Esophagus squamous epithelium (tissue), 5 donors: Measurements from ENCODE around the gene GALNTL6. TPM values are rescaled to one million over a fixed set of nuclear protein-coding genes. Genes with fewer than 3 reads are reported as not detected.
A peak's percentile ranks its signal among the peaks of the same experiment; 100 is the strongest.

Experiments
- DNase-seq: peaks from one replicate; lab custom pipeline; 2025; lab: John Stamatoyannopoulos, UW
- H3K27ac ChIP-seq, 4 donors: fragments of 200-600 bp; sonication (generic); one replicate each; pipeline ENCODE4 v1.5.1; 2016 to 2019; ENCODE audit warnings: mild to moderate bottlenecking in 1 of 4
- H3K27me3 ChIP-seq, 4 donors: fragments of 200-600 bp; sonication (generic); 1 replicate in 3 of 4; 2 replicates in 1 of 4; pipeline versions ENCODE4 v1.5.1 to v1.6.0; 2017 to 2021; ENCODE audit warnings: antibody characterized with exemption in 1 of 4
- H3K36me3 ChIP-seq, 3 donors: fragments of 200-600 bp; sonication (generic); one replicate each; pipeline ENCODE4 v1.5.1; 2016 to 2019
- H3K4me1 ChIP-seq, 3 donors: fragments of 200-600 bp; sonication (generic); one replicate each; pipeline ENCODE4 v1.5.1; 2017 to 2019
- H3K4me3 ChIP-seq, 4 donors: fragments of 200-600 bp; sonication (generic); 1 replicate in 3 of 4; 2 replicates in 1 of 4; pipeline ENCODE4 v1.5.1; 2016 to 2019; ENCODE audit warnings: mild to moderate bottlenecking in 2 of 4, moderate library complexity in 1 of 4
- H3K9me3 ChIP-seq, 3 donors: fragments of 200-600 bp; sonication (generic); one replicate each; pipeline ENCODE4 v1.5.1; 2016 to 2019
- CTCF ChIP-seq, 6 experiments: fragments of 450-650 bp in 4 of 6; fragments of 200-600 bp in 2 of 6; sonication (generic) in 2 of 6; IDR thresholded peaks; one replicate each; pipeline ENCODE4 v1.5.1; 2016 to 2019; ENCODE audit warnings: antibody characterized with exemption in 6 of 6, mild to moderate bottlenecking in 4 of 6, moderate library complexity in 4 of 6
- POLR2A ChIP-seq, 4 donors: fragments of 450-650 bp; IDR thresholded peaks; one replicate each; pipeline ENCODE4 v1.6.1; 2017; ENCODE audit warnings: antibody characterized with exemption in 4 of 4, mild to moderate bottlenecking in 4 of 4, moderate library complexity in 3 of 4
- WGBS, 2 donors: methylation state at CpG; one replicate each; pipeline ENCODE4 v1.1.5; 2018; 5-methylcytosine and 5-hydroxymethylcytosine counted together
- intact Hi-C: fragments of 100-400 bp; cut with DNase I; formaldehyde crosslinking; loops from one replicate; pipeline ENCODE4 v1.15.0; 2022
- total RNA-seq, 4 donors: library from RNA; depleted of rRNA; stranded (reverse); fragments of >200 nt; gene quantifications; one replicate each; pipeline ENCODE4 v1.1.0, GENCODE V29; 2016
- donor health status: DM: yes; HTN: yes; CAD: no.

GALNTL6 gene
- total RNA-seq, 4 donors from 2014 or later = 0.12 TPM; not detected in 3

DNA sequence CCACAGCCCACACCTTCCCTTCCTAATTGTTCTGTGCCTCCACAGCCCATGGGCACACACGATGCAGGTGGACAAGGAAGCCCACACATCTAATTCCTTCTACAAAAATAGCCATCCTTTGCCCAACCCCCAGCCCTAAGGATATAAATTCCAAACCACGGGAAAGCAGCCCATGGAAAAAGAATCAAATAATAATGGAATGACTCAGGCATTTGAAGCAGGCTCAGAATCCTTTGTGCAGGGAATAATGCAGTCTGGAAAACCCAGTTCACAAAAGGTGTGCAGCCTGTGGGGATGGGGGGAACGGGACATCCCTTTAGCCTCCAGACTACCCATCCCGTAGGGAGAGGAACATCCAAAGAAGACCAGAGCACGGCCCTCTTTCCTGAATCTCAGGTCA is 1013.1 kb downstream of the GALNTL6 start:
- no peak for DNase-seq

DNA sequence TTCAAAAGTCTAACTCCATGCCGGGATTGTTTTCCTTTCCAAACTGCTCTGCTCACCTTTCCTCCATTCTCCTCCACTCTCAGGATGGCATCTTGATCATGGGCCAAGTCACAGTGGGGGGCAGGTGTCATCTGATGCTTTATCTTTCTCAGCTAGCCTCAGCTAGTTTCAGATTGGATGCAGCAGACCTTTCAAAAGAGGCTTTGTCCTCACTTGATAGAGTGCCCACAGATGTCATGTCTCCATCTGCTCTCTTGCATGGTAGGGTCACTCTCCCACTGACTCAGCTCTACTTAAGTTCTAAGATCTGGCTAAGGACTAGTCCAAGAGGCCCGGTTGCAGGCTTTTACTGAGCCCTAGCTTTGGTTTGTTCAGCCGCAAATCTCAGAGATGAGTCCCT is 1013.7 kb downstream of the GALNTL6 start:
- WGBS, 2 donors = 83 to 94% methylated on average over 3 of the region's 3 CpGs
- intact Hi-C loops = no loop called here
- H3K9me3 ChIP-seq = no peaks in the 10 kb centered on the region
- H3K27me3 ChIP-seq = no peaks in the 10 kb centered on the region
- H3K36me3 ChIP-seq = no peaks in the 10 kb centered on the region
- H3K4me1 ChIP-seq = no peaks in the 10 kb centered on the region
- no peak for DNase-seq
- H3K27ac ChIP-seq = no peak overlapping the region
- TF ChIP-seq POLR2A (IDR thresholded peaks at IDR 0.05) (no peak), CTCF (IDR thresholded peaks at IDR 0.05) (no peak)
- H3K4me3 ChIP-seq = no peak overlapping the region

More for the DNA sequence above, 1013.1 kb downstream of the GALNTL6 start:
- Histone ChIP-seq H3K27ac (no peak overlapping the region), H3K36me3 (no peaks in the 10 kb centered on the region), H3K4me3 (no peak overlapping the region), H3K9me3 (no peaks in the 10 kb centered on the region), H3K27me3 (no peaks in the 10 kb centered on the region), H3K4me1 (no peaks in the 10 kb centered on the region)
- 40 to 52% methylated on average over 5 of the region's 5 CpGs for WGBS, 2 donors
- intact Hi-C loops = no loop called here
- TF ChIP-seq POLR2A (IDR thresholded peaks at IDR 0.05) = no peak
- no peak for TF ChIP-seq CTCF (IDR thresholded peaks at IDR 0.05)

DNA sequence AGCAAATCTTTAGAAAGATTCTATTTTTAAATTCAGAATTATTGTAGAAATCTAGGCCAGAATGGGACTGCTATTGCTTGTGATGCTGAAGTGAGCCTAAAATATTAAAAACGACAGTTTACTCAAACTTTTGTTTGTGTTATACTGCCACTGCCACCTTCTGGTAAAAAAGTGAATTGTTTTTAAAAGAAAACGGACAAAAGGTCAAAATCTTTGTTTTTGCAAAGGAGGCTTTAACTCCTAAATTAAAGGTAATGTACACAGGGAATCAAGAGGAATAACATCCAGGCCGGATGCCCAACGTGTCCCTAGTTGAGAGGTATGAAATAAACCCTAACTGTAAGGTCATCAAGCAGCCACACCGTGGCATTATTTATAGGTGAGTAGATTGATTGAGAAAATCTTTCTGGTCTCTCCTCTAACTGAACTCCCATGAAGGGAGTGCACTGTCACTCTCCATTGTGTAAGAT is 1017.1 kb downstream of the GALNTL6 start:
- peaks cover 0 to 7% (median 0%) of the 10 kb centered on the region in 4 donors for H3K27me3 ChIP-seq
- no peak overlapping the region for H3K27ac ChIP-seq
- WGBS, 2 donors = 7 to 10% methylated on average over 5 of the region's 5 CpGs
- TF ChIP-seq CTCF (IDR thresholded peaks at IDR 0.05) (peak in 4 of 6 experiments; percentile 52 to 61 (median 58)), POLR2A (IDR thresholded peaks at IDR 0.05) (no peak)
- no peak for DNase-seq
- H3K4me1 ChIP-seq = no peaks in the 10 kb centered on the region
- H3K36me3 ChIP-seq = no peaks in the 10 kb centered on the region
- no peaks in the 10 kb centered on the region for H3K9me3 ChIP-seq
- intact Hi-C loops = no loop called here
- no peak overlapping the region for H3K4me3 ChIP-seq

GRCh38 chr4:172836661-172837060 is 1023.5 kb downstream of the GALNTL6 start:
- no peaks in the 10 kb centered on the region for H3K9me3 ChIP-seq
- TF ChIP-seq CTCF (IDR thresholded peaks at IDR 0.05) (no peak), POLR2A (IDR thresholded peaks at IDR 0.05) (no peak)
- intact Hi-C loops = no loop called here
- H3K4me1 ChIP-seq = no peaks in the 10 kb centered on the region
- 76% methylated on average over 3 of the region's 3 CpGs for WGBS, 2 donors
- no peaks in the 10 kb centered on the region for H3K36me3 ChIP-seq
- H3K4me3 ChIP-seq = no peak overlapping the region
- no peak overlapping the region for H3K27ac ChIP-seq
- DNase-seq = no peak
- H3K27me3 ChIP-seq = peaks cover 0 to 7% (median 0%) of the 10 kb centered on the region in 4 donors

DNA sequence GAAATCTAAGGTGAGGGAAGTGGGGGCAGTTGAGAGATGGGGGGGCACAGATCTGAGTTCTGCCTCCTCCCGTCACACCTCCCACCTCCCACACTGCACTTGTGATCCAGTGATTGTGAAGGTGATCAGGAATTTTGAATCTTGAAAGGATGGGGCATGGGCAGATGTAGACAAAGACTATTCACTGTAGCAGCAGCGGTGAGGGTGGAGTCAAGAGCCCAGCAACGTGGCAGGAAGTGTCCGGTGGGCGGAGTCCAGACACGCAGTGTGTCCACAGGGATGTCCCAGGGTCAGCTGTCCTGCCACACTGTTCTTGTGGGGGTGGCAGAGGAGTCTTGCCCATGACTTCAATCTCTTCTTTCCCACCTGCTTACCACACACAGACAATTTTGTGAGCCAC is 1024.9 kb downstream of the GALNTL6 start:
- WGBS, 2 donors = 66 to 73% methylated on average over 5 to 6 of the region's 6 CpGs
- H3K27me3 ChIP-seq = peaks cover 0 to 7% (median 0%) of the 10 kb centered on the region in 4 donors

More for the DNA sequence above, 1024.9 kb downstream of the GALNTL6 start:
- no peak overlapping the region for H3K4me3 ChIP-seq
- H3K9me3 ChIP-seq = no peaks in the 10 kb centered on the region
- DNase-seq = no peak
- no peak overlapping the region for H3K27ac ChIP-seq
- intact Hi-C loops = no loop called here
- H3K4me1 ChIP-seq = no peaks in the 10 kb centered on the region
- no peak for TF ChIP-seq POLR2A (IDR thresholded peaks at IDR 0.05)
- TF ChIP-seq CTCF (IDR thresholded peaks at IDR 0.05) = no peak
- H3K36me3 ChIP-seq = no peaks in the 10 kb centered on the region
